ENCODE data around the gene RPL10.

The RPL10 gene

GRCh38 chrX:154355776-154356140, 42.4 kb upstream of the RPL10 start:
- no peak for DNase-seq (ENCODE audit: low read depth)
- no peak overlapping the region for H3K4me3 ChIP-seq (ENCODE audit: low read depth, low read length)
- TF ChIP-seq CTCF (IDR thresholded peaks at IDR 0.05; ENCODE audit: insufficient read depth, low read depth, low read length, missing control alignments), result no peak

DNA sequence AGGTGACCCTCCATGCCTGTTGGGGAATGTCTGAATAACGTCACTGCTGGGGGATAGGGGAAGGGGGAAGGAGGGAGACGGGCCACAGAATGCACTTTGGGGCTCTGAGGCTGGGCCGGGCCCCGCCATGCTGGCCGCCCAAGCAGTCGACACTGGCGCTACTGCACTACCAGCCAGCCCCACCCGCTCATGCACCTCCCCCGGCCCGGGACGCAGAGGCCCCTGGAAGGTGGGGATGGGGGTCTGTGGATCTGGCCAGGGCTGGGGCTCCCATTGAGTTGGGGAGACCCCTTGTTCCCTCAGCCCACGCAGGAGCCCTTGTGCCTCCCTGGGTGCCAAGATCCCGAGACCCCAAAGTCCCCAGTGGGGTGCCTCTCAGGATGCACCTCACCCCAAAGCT, 41.6 kb upstream of the RPL10 start:
- H3K4me3 ChIP-seq (ENCODE audit: low read depth, low read length), result no peak overlapping the region
- DNase-seq (ENCODE audit: low read depth), result no peak
- no peak for TF ChIP-seq CTCF (IDR thresholded peaks at IDR 0.05; ENCODE audit: insufficient read depth, low read depth, low read length, missing control alignments)

- DNase-seq (ENCODE audit: low read depth), result no peak
- no peak for TF ChIP-seq CTCF (IDR thresholded peaks at IDR 0.05; ENCODE audit: insufficient read depth, low read depth, low read length, missing control alignments)
Observed at GRCh38 chrX:154357205-154357604, 41.0 kb upstream of the RPL10 start.

DNA sequence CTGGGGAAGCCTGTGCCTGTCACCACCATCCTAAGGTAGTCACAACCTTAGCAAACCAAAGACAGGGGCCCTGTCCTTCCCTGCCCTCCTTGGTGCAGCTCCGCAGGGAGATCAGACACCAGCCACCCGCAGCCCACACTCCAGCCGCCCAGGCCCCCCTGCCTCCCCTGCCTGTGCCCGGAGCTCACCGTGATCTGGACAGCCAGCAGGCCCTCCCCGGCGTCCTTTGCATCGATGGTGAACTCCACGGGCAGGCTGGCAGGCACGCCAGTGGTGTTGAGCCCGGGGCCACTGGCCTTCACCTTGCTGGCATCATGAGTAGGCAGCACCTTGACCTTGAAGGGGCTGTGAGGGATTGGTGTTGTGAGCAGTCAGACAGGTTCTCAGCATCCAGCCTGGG, 40.2 kb upstream of the RPL10 start:
- H3K4me3 ChIP-seq (ENCODE audit: low read depth, low read length), result no peak overlapping the region

More at GRCh38 chrX:154357205-154357604, 41.0 kb upstream of the RPL10 start:
- H3K4me3 ChIP-seq (ENCODE audit: low read depth, low read length), result no peak overlapping the region

DNA sequence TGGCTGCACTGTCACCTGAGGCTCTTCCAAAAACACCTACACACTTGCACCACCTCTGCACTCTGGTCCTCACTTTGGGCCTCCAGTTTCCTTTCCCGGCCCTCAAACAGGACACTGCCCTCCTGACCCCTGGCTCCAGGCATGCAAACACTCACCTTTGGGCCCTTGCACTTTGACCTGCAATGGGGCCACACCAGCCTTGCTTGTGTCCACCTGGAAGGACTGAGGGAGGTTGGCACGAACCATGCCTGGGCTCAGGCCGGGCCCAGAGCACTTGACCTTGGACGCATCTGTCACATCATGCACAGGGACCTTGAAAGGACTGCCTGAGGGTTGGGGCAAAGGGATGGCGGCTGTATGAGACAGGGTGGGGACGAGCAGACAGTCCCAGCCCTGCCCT, 39.3 kb upstream of the RPL10 start:
- no peak for TF ChIP-seq CTCF (IDR thresholded peaks at IDR 0.05; ENCODE audit: insufficient read depth, low read depth, low read length, missing control alignments)
- DNase-seq (ENCODE audit: low read depth), result no peak
- no peak overlapping the region for H3K4me3 ChIP-seq (ENCODE audit: low read depth, low read length)

More for the DNA sequence above, 40.2 kb upstream of the RPL10 start:
- DNase-seq (ENCODE audit: low read depth), result no peak
- no peak for TF ChIP-seq CTCF (IDR thresholded peaks at IDR 0.05; ENCODE audit: insufficient read depth, low read depth, low read length, missing control alignments)

DNA sequence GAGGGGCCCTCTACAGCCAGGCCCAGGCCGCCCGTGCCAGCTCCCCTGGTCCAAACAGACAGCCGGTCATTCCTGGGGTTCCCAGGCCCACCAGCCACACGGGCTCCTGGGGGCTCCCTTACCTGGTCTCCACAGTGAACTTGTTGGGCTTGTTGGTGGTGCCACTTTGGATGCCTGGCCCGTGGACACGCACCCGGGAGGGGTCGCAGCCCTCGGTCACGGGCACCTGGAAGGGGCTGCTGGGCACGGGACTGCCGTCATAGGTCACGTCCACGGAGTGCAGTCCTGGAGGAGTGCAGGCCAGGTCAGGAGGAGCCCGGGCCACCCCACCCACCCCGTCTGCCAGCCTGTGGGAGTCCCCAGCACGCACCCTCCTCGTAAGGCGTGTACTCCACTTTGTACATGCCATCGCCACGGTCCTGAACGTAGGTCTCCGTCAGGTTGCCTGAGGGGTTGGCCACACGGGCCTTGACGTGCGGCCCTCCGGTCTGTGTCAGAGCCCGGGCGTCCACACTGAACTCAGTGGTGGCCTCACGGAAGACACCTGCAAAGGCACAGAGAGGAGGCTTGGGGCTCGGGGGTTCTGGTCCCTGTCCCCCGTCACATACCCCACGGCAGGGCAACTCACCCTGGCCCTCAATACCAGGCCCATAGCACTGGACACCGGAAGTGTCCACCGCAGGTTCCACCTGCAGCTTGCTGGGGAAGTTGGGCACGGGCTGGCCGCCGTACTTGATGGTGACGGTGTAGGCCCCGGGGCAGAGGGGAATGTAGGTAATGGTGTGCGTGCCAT, 38.6 kb upstream of the RPL10 start:
- no peak overlapping the region for H3K4me3 ChIP-seq (ENCODE audit: low read depth, low read length)
- no peak for TF ChIP-seq CTCF (IDR thresholded peaks at IDR 0.05; ENCODE audit: insufficient read depth, low read depth, low read length, missing control alignments)
- no peak for DNase-seq (ENCODE audit: low read depth)
